Sigmoid colon (tissue), 4 donors: Measurements from ENCODE around the gene CHAC1.

Experiments
- CTCF ChIP-seq, 4 experiments: fragments of 450-650 bp in 3 of 4; fragments of 200-600 bp in 1 of 4; IDR thresholded peaks; one replicate each; pipeline ENCODE4 v1.5.1; 2016 to 2019; ENCODE audit warnings: antibody characterized with exemption in 4 of 4, mild to moderate bottlenecking in 3 of 4, moderate library complexity in 2 of 4
- EP300 ChIP-seq, 4 donors: sonication (generic); formaldehyde crosslinking; IDR thresholded peaks; one replicate each; pipeline ENCODE4 v1.6.1; 2017; ENCODE audit warnings: antibody characterized with exemption in 4 of 4
- POLR2A ChIP-seq, 2 donors: fragments of 450-650 bp; IDR thresholded peaks; one replicate each; pipeline ENCODE4 v1.6.1; 2016; ENCODE audit warnings: antibody characterized with exemption in 2 of 2, mild to moderate bottlenecking in 2 of 2, moderate library complexity in 2 of 2
- POLR2AphosphoS5 ChIP-seq, 4 donors: sonication (generic); formaldehyde crosslinking; IDR thresholded peaks; one replicate each; pipeline ENCODE4 v1.6.1; 2017; ENCODE audit warnings: antibody characterized with exemption in 4 of 4

GRCh38 chr15:40990789-40991188, 37.5 kb downstream of the CHAC1 start:
- no peak for TF ChIP-seq CTCF (IDR thresholded peaks at IDR 0.05)
- no peak for TF ChIP-seq POLR2A (IDR thresholded peaks at IDR 0.05)
- TF ChIP-seq POLR2AphosphoS5 (IDR thresholded peaks at IDR 0.05), result no peak
- TF ChIP-seq EP300 (IDR thresholded peaks at IDR 0.05), result no peak
